ENCODE results near the gene ACOXL.

GRCh38 chr2:111119822-111120252 is 387.5 kb downstream of the ACOXL start:
- TF ChIP-seq CTCF (IDR thresholded peaks at IDR 0.05; ENCODE audit: insufficient read depth, low read length, poor library complexity, severe bottlenecking) (no peak), EZH2phosphoT487 (conservative IDR thresholded peaks at IDR 0.05; ENCODE audit: low read length) (no peak)
